ENCODE measurements around the gene FAM13A.

FAM13A gene

GRCh38 chr4:88933414-88934160 lies 123.4 kb downstream of the FAM13A start:
- H3K4me2 ChIP-seq (ENCODE audit: low read length) = no peak overlapping the region
- H3K4me3 ChIP-seq (ENCODE audit: low read length) = no peak overlapping the region
- TF ChIP-seq EZH2phosphoT487 (IDR thresholded peaks at IDR 0.05; ENCODE audit: borderline replicate concordance, low read length) (no peak), CTCF (IDR thresholded peaks at IDR 0.05; ENCODE audit: low read depth, low read length, poor library complexity, severe bottlenecking) (no peak)
- H3K4me1 ChIP-seq (ENCODE audit: control insufficient read depth, low read length) = no peaks in the 10 kb centered on the region
- H3K27me3 ChIP-seq (ENCODE audit: control insufficient read depth, low read length) = no peaks in the 10 kb centered on the region
- H3K79me2 ChIP-seq (ENCODE audit: control insufficient read depth, low read length) = no peaks in the 10 kb centered on the region
- H3K9me2 ChIP-seq (replicated peaks; ENCODE audit: control insufficient read depth, low read length) = no peaks in the 10 kb centered on the region
- H3K27ac ChIP-seq (ENCODE audit: low read depth, low read length) = no peak overlapping the region
- no peaks in the 10 kb centered on the region for H3K36me3 ChIP-seq (ENCODE audit: control insufficient read depth, low read length)
- no peaks in the 10 kb centered on the region for H4K20me1 ChIP-seq (ENCODE audit: control insufficient read depth, insufficient read depth, low read depth, low read length)
- H3F3A ChIP-seq (ENCODE audit: control insufficient read depth, insufficient read depth) = no peaks in the 10 kb centered on the region
- no peaks in the 10 kb centered on the region for H3K9me3 ChIP-seq (ENCODE audit: control insufficient read depth, insufficient read depth, low read length)

GRCh38 chr4:88928852-88929251 lies 128.1 kb downstream of the FAM13A start:
- no peaks in the 10 kb centered on the region for H3K4me1 ChIP-seq (ENCODE audit: control insufficient read depth, low read length)
- no peak for TF ChIP-seq CTCF (IDR thresholded peaks at IDR 0.05; ENCODE audit: low read depth, low read length, poor library complexity, severe bottlenecking)
- TF ChIP-seq EZH2phosphoT487 (IDR thresholded peaks at IDR 0.05; ENCODE audit: borderline replicate concordance, low read length) = no peak
- H4K20me1 ChIP-seq (ENCODE audit: control insufficient read depth, insufficient read depth, low read depth, low read length) = no peaks in the 10 kb centered on the region
- H3K27me3 ChIP-seq (ENCODE audit: control insufficient read depth, low read length) = no peaks in the 10 kb centered on the region
- no peak overlapping the region for H3K4me3 ChIP-seq (ENCODE audit: low read length)
- H3K79me2 ChIP-seq (ENCODE audit: control insufficient read depth, low read length) = no peaks in the 10 kb centered on the region
- H3K36me3 ChIP-seq (ENCODE audit: control insufficient read depth, low read length) = no peaks in the 10 kb centered on the region
- H3K9me3 ChIP-seq (ENCODE audit: control insufficient read depth, insufficient read depth, low read length) = no peaks in the 10 kb centered on the region
- H3K9me2 ChIP-seq (replicated peaks; ENCODE audit: control insufficient read depth, low read length) = no peaks in the 10 kb centered on the region
- no peak overlapping the region for H3K27ac ChIP-seq (ENCODE audit: low read depth, low read length)
- H3K4me2 ChIP-seq (ENCODE audit: low read length) = no peak overlapping the region
- no peaks in the 10 kb centered on the region for H3F3A ChIP-seq (ENCODE audit: control insufficient read depth, insufficient read depth)

GRCh38 chr4:88927420-88927819 lies 129.6 kb downstream of the FAM13A start:
- H3K4me2 ChIP-seq (ENCODE audit: low read length) = no peak overlapping the region
- H3K9me3 ChIP-seq (ENCODE audit: control insufficient read depth, insufficient read depth, low read length) = no peaks in the 10 kb centered on the region
- TF ChIP-seq CTCF (IDR thresholded peaks at IDR 0.05; ENCODE audit: low read depth, low read length, poor library complexity, severe bottlenecking) = no peak
- TF ChIP-seq EZH2phosphoT487 (IDR thresholded peaks at IDR 0.05; ENCODE audit: borderline replicate concordance, low read length) = no peak

More at GRCh38 chr4:88927420-88927819, 129.6 kb downstream of the FAM13A start:
- H3K4me3 ChIP-seq (ENCODE audit: low read length) = no peak overlapping the region
- no peaks in the 10 kb centered on the region for H3K4me1 ChIP-seq (ENCODE audit: control insufficient read depth, low read length)
- H3K27ac ChIP-seq (ENCODE audit: low read depth, low read length) = no peak overlapping the region
- no peaks in the 10 kb centered on the region for H3F3A ChIP-seq (ENCODE audit: control insufficient read depth, insufficient read depth)
- no peaks in the 10 kb centered on the region for H3K36me3 ChIP-seq (ENCODE audit: control insufficient read depth, low read length)
- H3K9me2 ChIP-seq (replicated peaks; ENCODE audit: control insufficient read depth, low read length) = no peaks in the 10 kb centered on the region
- H3K79me2 ChIP-seq (ENCODE audit: control insufficient read depth, low read length) = no peaks in the 10 kb centered on the region
- H3K27me3 ChIP-seq (ENCODE audit: control insufficient read depth, low read length) = no peaks in the 10 kb centered on the region
- no peaks in the 10 kb centered on the region for H4K20me1 ChIP-seq (ENCODE audit: control insufficient read depth, insufficient read depth, low read depth, low read length)

Data from DOHH2 (cell line).